Muscle layer of duodenum (tissue), 2 donors: ENCODE measurements around the gene RCAN3.
"Not testable (repeated sequence)": the region's sequence is repeated elsewhere in the genome, so short reads cannot be mapped to it uniquely, and the experiment has no call there.

ENCODE experiments used
- H3K27ac ChIP-seq: one replicate; pipeline ENCODE4 v1.7.0; 2013; ENCODE audit warnings: mild to moderate bottlenecking, low read length
- H3K27me3 ChIP-seq: one replicate; pipeline ENCODE4 v1.7.0; 2013; ENCODE audit warnings: low read depth, mild to moderate bottlenecking, control low read depth, low read length
- H3K36me3 ChIP-seq, 2 donors: one replicate each; pipeline ENCODE4 v1.7.0; 2013; ENCODE audit warnings: low read length in 2 of 2, control low read depth in 1 of 2, mild to moderate bottlenecking in 1 of 2; ENCODE audit not compliant: insufficient read depth in 2 of 2, control insufficient read depth in 1 of 2
- H3K4me1 ChIP-seq, 2 donors: one replicate each; pipeline ENCODE4 v1.7.0; 2013; ENCODE audit warnings: low read length in 2 of 2, mild to moderate bottlenecking in 2 of 2, control low read depth in 1 of 2, moderate library complexity in 1 of 2; ENCODE audit not compliant: insufficient read depth in 2 of 2, control insufficient read depth in 1 of 2
- H3K4me3 ChIP-seq, 2 donors: one replicate each; pipeline ENCODE4 v1.7.0; 2013; ENCODE audit warnings: low read length in 2 of 2, low read depth in 1 of 2, mild to moderate bottlenecking in 1 of 2
- H3K9me3 ChIP-seq, 2 donors: one replicate each; pipeline ENCODE4 v1.7.0; 2013; ENCODE audit warnings: low read length in 2 of 2, control low read depth in 1 of 2, mild to moderate bottlenecking in 1 of 2; ENCODE audit not compliant: control insufficient read depth in 1 of 2
- donor health status: healthy.

The RCAN3 gene

GRCh38 chr1:24540906-24541710 lies 38.5 kb downstream of the RCAN3 start:
- Histone ChIP-seq H3K4me1 (peaks cover 6 to 8% of the 10 kb centered on the region in 2 donors), H3K9me3 (no peaks in the 10 kb centered on the region), H3K4me3 (no peak overlapping the region), H3K27ac (peak overlapping the region; percentile 19), H3K27me3 (no peaks in the 10 kb centered on the region), H3K36me3 (no peaks in the 10 kb centered on the region)

GRCh38 chr1:24541711-24542346 lies 39.2 kb downstream of the RCAN3 start:
- peaks cover 6 to 8% of the 10 kb centered on the region in 2 donors for H3K4me1 ChIP-seq
- H3K9me3 ChIP-seq: no peaks in the 10 kb centered on the region
- no peak overlapping the region for H3K27ac ChIP-seq
- no peaks in the 10 kb centered on the region for H3K27me3 ChIP-seq
- no peak overlapping the region for H3K4me3 ChIP-seq
- no peaks in the 10 kb centered on the region for H3K36me3 ChIP-seq

GRCh38 chr1:24544239-24544638 lies 41.6 kb downstream of the RCAN3 start:
- H3K36me3 ChIP-seq: no peaks in the 10 kb centered on the region
- no peak overlapping the region for H3K4me3 ChIP-seq
- no peaks in the 10 kb centered on the region for H3K27me3 ChIP-seq
- H3K9me3 ChIP-seq: no peaks in the 10 kb centered on the region
- no peak overlapping the region for H3K27ac ChIP-seq
- H3K4me1 ChIP-seq: peaks cover 6 to 8% of the 10 kb centered on the region in 2 donors

- Histone ChIP-seq H3K4me3 (no peak overlapping the region), H3K9me3 (no peaks in the 10 kb centered on the region), H3K36me3 (no peaks in the 10 kb centered on the region), H3K27ac (no peak overlapping the region), H3K27me3 (no peaks in the 10 kb centered on the region), H3K4me1 (peaks cover 6 to 8% of the 10 kb centered on the region in 2 donors)
Measured at GRCh38 chr1:24545662-24546061, 43.0 kb downstream of the RCAN3 start.

GRCh38 chr1:24547195-24547594 lies 44.6 kb downstream of the RCAN3 start:
- H3K36me3 ChIP-seq: no peaks in the 10 kb centered on the region
- H3K27ac ChIP-seq: no peak overlapping the region
- no peaks in the 10 kb centered on the region for H3K27me3 ChIP-seq
- no peaks in the 10 kb centered on the region for H3K4me1 ChIP-seq
- H3K4me3 ChIP-seq: no peak overlapping the region
- no peaks in the 10 kb centered on the region for H3K9me3 ChIP-seq

- Histone ChIP-seq H3K4me1 (no peaks in the 10 kb centered on the region), H3K9me3 (no peaks in the 10 kb centered on the region), H3K27me3 (no peaks in the 10 kb centered on the region), H3K4me3 (no peak overlapping the region), H3K27ac (no peak overlapping the region), H3K36me3 (no peaks in the 10 kb centered on the region)
Measured at GRCh38 chr1:24548070-24548469, 45.4 kb downstream of the RCAN3 start.

- H3K27ac ChIP-seq, H3K4me3 ChIP-seq, H3K36me3 ChIP-seq, H3K9me3 ChIP-seq, H3K4me1 ChIP-seq, H3K27me3 ChIP-seq: not testable (repeated sequence)
Measured at GRCh38 chr1:24549210-24549609, 46.6 kb downstream of the RCAN3 start.

GRCh38 chr1:24551290-24551959 lies 48.8 kb downstream of the RCAN3 start:
- H3K9me3 ChIP-seq: no peaks in the 10 kb centered on the region
- no peak overlapping the region for H3K4me3 ChIP-seq
- H3K27me3 ChIP-seq: peaks cover 8% of the 10 kb centered on the region
- H3K27ac ChIP-seq: no peak overlapping the region
- H3K36me3 ChIP-seq: no peaks in the 10 kb centered on the region
- no peaks in the 10 kb centered on the region for H3K4me1 ChIP-seq

- H3K27me3 ChIP-seq: peaks cover 13% of the 10 kb centered on the region
- H3K9me3 ChIP-seq: no peaks in the 10 kb centered on the region
- no peaks in the 10 kb centered on the region for H3K36me3 ChIP-seq
- H3K4me1 ChIP-seq: no peaks in the 10 kb centered on the region
- H3K27ac ChIP-seq: no peak overlapping the region
- no peak overlapping the region for H3K4me3 ChIP-seq
Measured at GRCh38 chr1:24551960-24552571, 49.4 kb downstream of the RCAN3 start.

GRCh38 chr1:24553931-24554330 lies 51.3 kb downstream of the RCAN3 start:
- Histone ChIP-seq H3K9me3 (no peaks in the 10 kb centered on the region), H3K27ac (no peak overlapping the region), H3K36me3 (no peaks in the 10 kb centered on the region), H3K4me3 (no peak overlapping the region), H3K4me1 (no peaks in the 10 kb centered on the region), H3K27me3 (peaks cover 13% of the 10 kb centered on the region)

- Histone ChIP-seq H3K27me3 (peaks cover 13% of the 10 kb centered on the region), H3K4me1 (peaks cover 3 to 4% of the 10 kb centered on the region in 2 donors), H3K36me3 (no peaks in the 10 kb centered on the region), H3K27ac (no peak overlapping the region), H3K4me3 (no peak overlapping the region), H3K9me3 (no peaks in the 10 kb centered on the region)
Measured at GRCh38 chr1:24554714-24555113, 52.1 kb downstream of the RCAN3 start.
